Hypothalamus (tissue), 51 donors: ENCODE data around the gene GNG12.

Experiments
- DNase-seq, 51 donors: peaks; one replicate each; lab custom pipeline; 2025; lab: John Stamatoyannopoulos, UW

GNG12 gene

GRCh38 chr1:67713057-67713846 is 120.0 kb downstream of the GNG12 start:
- DNase-seq, result no peak

- DNase-seq, result no peak
These were observed 121.4 kb downstream of the GNG12 start for GRCh38 chr1:67711855-67712212.

- DNase-seq, result no peak
These were observed 122.0 kb downstream of the GNG12 start for GRCh38 chr1:67711158-67711854.

GRCh38 chr1:67710417-67710816 is 122.8 kb downstream of the GNG12 start:
- DNase-seq, result no peak

GRCh38 chr1:67708606-67709005 is 124.7 kb downstream of the GNG12 start:
- DNase-seq, result no peak

- DNase-seq, result peak in 1 of 51 donors; percentile 9
These were observed 127.4 kb downstream of the GNG12 start for GRCh38 chr1:67705735-67706453.

- DNase-seq, result no peak
These were observed 128.9 kb downstream of the GNG12 start for GRCh38 chr1:67704351-67704750.

GRCh38 chr1:67701876-67702275 is 131.4 kb downstream of the GNG12 start:
- DNase-seq, result no peak

GRCh38 chr1:67700692-67701410 is 132.4 kb downstream of the GNG12 start:
- DNase-seq, result no peak

GRCh38 chr1:67700220-67700619 is 133.0 kb downstream of the GNG12 start:
- no peak for DNase-seq

- DNase-seq, result no peak
These were observed 136.6 kb downstream of the GNG12 start for GRCh38 chr1:67696708-67697107.

GRCh38 chr1:67695963-67696362 is 137.3 kb downstream of the GNG12 start:
- DNase-seq, result no peak

- no peak for DNase-seq
These were observed 141.6 kb downstream of the GNG12 start for GRCh38 chr1:67691712-67692111.

- no peak for DNase-seq
These were observed 142.9 kb downstream of the GNG12 start for GRCh38 chr1:67690411-67690810.

GRCh38 chr1:67690018-67690363 is 143.3 kb downstream of the GNG12 start:
- DNase-seq, result no peak

GRCh38 chr1:67689267-67690017 is 143.8 kb downstream of the GNG12 start:
- DNase-seq, result no peak

GRCh38 chr1:67688526-67689219 is 144.6 kb downstream of the GNG12 start:
- no peak for DNase-seq

GRCh38 chr1:67687649-67688048 is 145.6 kb downstream of the GNG12 start:
- DNase-seq, result no peak

- peak in 1 of 51 donors; percentile 46 for DNase-seq
These were observed 146.1 kb downstream of the GNG12 start for GRCh38 chr1:67687198-67687545.
